GM23338 (cell line): ENCODE data around the gene BRD9. TPM values are rescaled to one million over a fixed set of nuclear protein-coding genes. Genes with fewer than 3 reads are reported as not detected.

Source experiments
- ATAC-seq: fragments of 200-7000 bp; cut with Tn5 transposase; 3 replicates; pipeline ENCODE4 v1.9.1; 2020
- DNase-seq: peaks from one replicate; pipeline ENCODE4 v3.0.0-alpha.2; 2015; ENCODE audit warnings: low spot score
- H2AFZ ChIP-seq: fragments of 200-600 bp; sonication (generic); 2 replicates; pipeline ENCODE4 v1.8.0; 2016; ENCODE audit warnings: antibody characterized with exemption, mild to moderate bottlenecking, moderate library complexity
- H3F3A ChIP-seq: fragments of 200-600 bp; sonication (generic); replicated peaks from 2 replicates; pipeline ENCODE4 v1.8.0; 2017; ENCODE audit warnings: antibody characterized with exemption, mixed run types, low read depth
- H3K27ac ChIP-seq: fragments of 200-600 bp; sonication (generic); 2 replicates; pipeline ENCODE4 v1.6.1; 2016; ENCODE audit warnings: low read depth
- H3K27me3 ChIP-seq: fragments of 200-600 bp; sonication (generic); 2 replicates; pipeline ENCODE4 v1.8.0; 2016; ENCODE audit warnings: mild to moderate bottlenecking, mixed run types, moderate library complexity; ENCODE audit not compliant: insufficient read depth
- H3K36me3 ChIP-seq: fragments of 200-600 bp; sonication (generic); 2 replicates; pipeline ENCODE4 v1.8.0; 2016; ENCODE audit warnings: mild to moderate bottlenecking; ENCODE audit not compliant: insufficient read depth
- H3K4me1 ChIP-seq: fragments of 200-600 bp; sonication (generic); 2 replicates; pipeline ENCODE4 v1.8.0; 2016; ENCODE audit warnings: mild to moderate bottlenecking, moderate library complexity; ENCODE audit not compliant: insufficient read depth
- H3K4me2 ChIP-seq: fragments of 200-600 bp; sonication (generic); 2 replicates; pipeline ENCODE4 v1.7.1; 2017; ENCODE audit warnings: mixed run types
- H3K4me3 ChIP-seq: fragments of 200-600 bp; sonication (generic); 2 replicates; pipeline ENCODE4 v1.6.1; 2016; ENCODE audit warnings: mixed run types
- H3K79me2 ChIP-seq: fragments of 200-600 bp; sonication (generic); replicated peaks from 2 replicates; pipeline ENCODE4 v1.8.0; 2017; ENCODE audit warnings: mild to moderate bottlenecking; ENCODE audit not compliant: insufficient read depth
- H3K9me2 ChIP-seq: fragments of 200-600 bp; sonication (generic); 2 replicates; pipeline ENCODE4 v1.8.0; 2017; ENCODE audit not compliant: insufficient read depth
- H4K20me1 ChIP-seq: fragments of 200-600 bp; sonication (generic); replicated peaks from 2 replicates; pipeline ENCODE4 v1.8.0; 2017; ENCODE audit warnings: mild to moderate bottlenecking; ENCODE audit not compliant: insufficient read depth
- H3K27ac Mint-ChIP-seq: 2 replicates; pipeline ENCODE4 v1.8.0; 2020; ENCODE audit warnings: inconsistent platforms, mild to moderate bottlenecking, moderate library complexity, mixed read lengths
- H3K27me3 Mint-ChIP-seq: 3 replicates; pipeline ENCODE4 v1.8.0; 2022; ENCODE audit warnings: low read depth, mild to moderate bottlenecking, moderate library complexity, mixed read lengths, inconsistent platforms; ENCODE audit not compliant: insufficient read depth, poor library complexity
- H3K36me3 Mint-ChIP-seq: 3 replicates; pipeline ENCODE4 v1.8.0; 2021; ENCODE audit warnings: low read depth, mild to moderate bottlenecking, inconsistent platforms, moderate library complexity, mixed read lengths
- H3K4me1 Mint-ChIP-seq: 3 replicates; pipeline ENCODE4 v1.8.0; 2020; ENCODE audit warnings: mild to moderate bottlenecking, inconsistent platforms, mixed read lengths
- H3K4me3 Mint-ChIP-seq: 3 replicates; pipeline ENCODE4 v1.8.0; 2021; ENCODE audit warnings: moderate library complexity, mild to moderate bottlenecking, inconsistent platforms, mixed read lengths
- H3K9me3 Mint-ChIP-seq: 3 replicates; pipeline ENCODE4 v1.8.0; 2020; ENCODE audit warnings: moderate library complexity, mild to moderate bottlenecking, inconsistent platforms, mixed read lengths
- NANOG ChIP-seq: IDR thresholded peaks from 2 replicates; pipeline ENCODE4 v1.6.1; 2016; ENCODE audit warnings: antibody characterized with exemption, borderline replicate concordance
- POLR2AphosphoS5 ChIP-seq: IDR thresholded peaks from 2 replicates; pipeline ENCODE4 v1.6.1; 2016; ENCODE audit warnings: antibody characterized with exemption, low read depth
- STAT1 ChIP-seq: IDR thresholded peaks from one replicate; pipeline ENCODE4 v1.6.1; 2016; ENCODE audit warnings: antibody characterized with exemption; ENCODE audit not compliant: unreplicated experiment
- ZNF114 ChIP-seq: fragments of 250-450 bp; sonication (Bioruptor Pico); IDR thresholded peaks from 2 replicates; pipeline ENCODE4 v1.5.0; 2020; ENCODE audit warnings: mild to moderate bottlenecking, moderate library complexity
- ZNF331 ChIP-seq: fragments of 250-450 bp; sonication (Bioruptor Pico); IDR thresholded peaks from 2 replicates; pipeline ENCODE4 v1.5.0; 2020; ENCODE audit warnings: low read depth, mild to moderate bottlenecking, moderate library complexity
- polyA plus RNA-seq: library from polyadenylated mRNA; unstranded; fragments of >200 nt; fragmentation: Nextera tagmentation; extraction: Ambion mirVana; gene quantifications from 2 replicates; pipeline ENCODE4 v1.2.1, GENCODE V29; 2016
- total RNA-seq: library from RNA; depleted of rRNA; stranded (reverse); fragments of >200 nt; shearing (Covaris generic); gene quantifications from 2 replicates; pipeline ENCODE4 v1.2.3, GENCODE V29; 2014
- TF ChIP-seq, protein P1 (sequence below): IDR thresholded peaks from 2 replicates; pipeline ENCODE4 v1.6.1; 2016; ENCODE audit warnings: antibody characterized with exemption
- TF ChIP-seq, protein P2 (sequence below), 2 experiments: fragments of 200-600 bp in 1 of 2; sonication (generic) in 1 of 2; conservative IDR thresholded peaks; 2 replicates each; pipeline versions ENCODE4 v1.5.1 to v1.6.1; 2016 to 2017; ENCODE audit warnings: antibody characterized with exemption in 2 of 2, low read depth in 2 of 2, mild to moderate bottlenecking in 2 of 2, moderate library complexity in 1 of 2
- TF ChIP-seq, protein P3 (sequence below): IDR thresholded peaks from one replicate; pipeline ENCODE4 v1.6.1; 2018; ENCODE audit warnings: antibody characterized with exemption; ENCODE audit not compliant: unreplicated experiment

BRD9 gene
- total and polyA plus RNA-seq, 2 experiments from 2014 or later: 32.9 to 54.7 TPM

DNA sequence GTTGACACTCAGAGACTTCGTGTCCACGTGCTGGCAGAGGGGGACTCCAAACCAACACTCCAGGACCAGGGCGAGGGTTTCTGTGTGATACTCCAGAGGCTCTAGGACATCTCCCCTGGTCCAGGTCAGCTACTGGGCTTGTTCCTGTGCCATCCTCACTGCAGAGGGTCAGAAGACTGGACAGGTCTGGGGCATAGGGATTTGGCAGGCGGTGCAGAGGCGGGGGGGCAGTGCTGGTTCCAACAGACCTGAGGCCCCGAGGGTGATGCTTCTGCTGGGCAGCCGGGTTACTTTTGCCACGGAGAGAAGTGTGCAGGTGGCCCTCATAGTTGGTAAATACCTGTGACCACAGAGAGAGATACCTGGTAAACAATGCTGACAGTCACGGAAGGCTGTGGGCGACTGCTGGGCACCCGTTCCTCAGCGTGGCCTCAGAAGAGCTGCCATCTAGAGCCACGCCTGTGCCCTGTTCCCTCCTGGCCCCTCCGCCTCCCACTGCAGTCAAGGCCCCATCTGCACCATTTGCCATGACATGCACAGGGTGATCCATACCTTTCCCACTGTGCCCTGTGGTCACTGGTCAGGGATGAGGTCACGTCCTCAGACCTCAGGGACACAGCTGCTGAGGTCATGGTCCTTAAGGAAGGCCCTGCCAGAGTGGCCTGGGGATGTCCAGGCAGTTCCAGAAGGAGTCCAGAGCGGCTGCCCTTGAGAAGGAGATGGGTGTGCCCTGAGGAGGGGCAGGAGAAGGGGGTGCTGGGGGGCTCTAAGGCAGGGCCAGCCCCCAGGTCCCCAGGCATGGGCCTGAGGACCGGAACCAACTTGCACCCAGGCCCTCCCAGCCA, 30.1 kb upstream of the BRD9 start (continued):
- TF ChIP-seq, protein P1, sequence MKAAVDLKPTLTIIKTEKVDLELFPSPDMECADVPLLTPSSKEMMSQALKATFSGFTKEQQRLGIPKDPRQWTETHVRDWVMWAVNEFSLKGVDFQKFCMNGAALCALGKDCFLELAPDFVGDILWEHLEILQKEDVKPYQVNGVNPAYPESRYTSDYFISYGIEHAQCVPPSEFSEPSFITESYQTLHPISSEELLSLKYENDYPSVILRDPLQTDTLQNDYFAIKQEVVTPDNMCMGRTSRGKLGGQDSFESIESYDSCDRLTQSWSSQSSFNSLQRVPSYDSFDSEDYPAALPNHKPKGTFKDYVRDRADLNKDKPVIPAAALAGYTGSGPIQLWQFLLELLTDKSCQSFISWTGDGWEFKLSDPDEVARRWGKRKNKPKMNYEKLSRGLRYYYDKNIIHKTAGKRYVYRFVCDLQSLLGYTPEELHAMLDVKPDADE: no peak
- TF ChIP-seq, protein P2, sequence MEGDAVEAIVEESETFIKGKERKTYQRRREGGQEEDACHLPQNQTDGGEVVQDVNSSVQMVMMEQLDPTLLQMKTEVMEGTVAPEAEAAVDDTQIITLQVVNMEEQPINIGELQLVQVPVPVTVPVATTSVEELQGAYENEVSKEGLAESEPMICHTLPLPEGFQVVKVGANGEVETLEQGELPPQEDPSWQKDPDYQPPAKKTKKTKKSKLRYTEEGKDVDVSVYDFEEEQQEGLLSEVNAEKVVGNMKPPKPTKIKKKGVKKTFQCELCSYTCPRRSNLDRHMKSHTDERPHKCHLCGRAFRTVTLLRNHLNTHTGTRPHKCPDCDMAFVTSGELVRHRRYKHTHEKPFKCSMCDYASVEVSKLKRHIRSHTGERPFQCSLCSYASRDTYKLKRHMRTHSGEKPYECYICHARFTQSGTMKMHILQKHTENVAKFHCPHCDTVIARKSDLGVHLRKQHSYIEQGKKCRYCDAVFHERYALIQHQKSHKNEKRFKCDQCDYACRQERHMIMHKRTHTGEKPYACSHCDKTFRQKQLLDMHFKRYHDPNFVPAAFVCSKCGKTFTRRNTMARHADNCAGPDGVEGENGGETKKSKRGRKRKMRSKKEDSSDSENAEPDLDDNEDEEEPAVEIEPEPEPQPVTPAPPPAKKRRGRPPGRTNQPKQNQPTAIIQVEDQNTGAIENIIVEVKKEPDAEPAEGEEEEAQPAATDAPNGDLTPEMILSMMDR (conservative IDR thresholded peaks at IDR 0.05; ENCODE audit: low read depth in 2 of 2): no peak
- TF ChIP-seq NANOG (no peak), POLR2AphosphoS5 (no peak), STAT1 (no peak)

DNA sequence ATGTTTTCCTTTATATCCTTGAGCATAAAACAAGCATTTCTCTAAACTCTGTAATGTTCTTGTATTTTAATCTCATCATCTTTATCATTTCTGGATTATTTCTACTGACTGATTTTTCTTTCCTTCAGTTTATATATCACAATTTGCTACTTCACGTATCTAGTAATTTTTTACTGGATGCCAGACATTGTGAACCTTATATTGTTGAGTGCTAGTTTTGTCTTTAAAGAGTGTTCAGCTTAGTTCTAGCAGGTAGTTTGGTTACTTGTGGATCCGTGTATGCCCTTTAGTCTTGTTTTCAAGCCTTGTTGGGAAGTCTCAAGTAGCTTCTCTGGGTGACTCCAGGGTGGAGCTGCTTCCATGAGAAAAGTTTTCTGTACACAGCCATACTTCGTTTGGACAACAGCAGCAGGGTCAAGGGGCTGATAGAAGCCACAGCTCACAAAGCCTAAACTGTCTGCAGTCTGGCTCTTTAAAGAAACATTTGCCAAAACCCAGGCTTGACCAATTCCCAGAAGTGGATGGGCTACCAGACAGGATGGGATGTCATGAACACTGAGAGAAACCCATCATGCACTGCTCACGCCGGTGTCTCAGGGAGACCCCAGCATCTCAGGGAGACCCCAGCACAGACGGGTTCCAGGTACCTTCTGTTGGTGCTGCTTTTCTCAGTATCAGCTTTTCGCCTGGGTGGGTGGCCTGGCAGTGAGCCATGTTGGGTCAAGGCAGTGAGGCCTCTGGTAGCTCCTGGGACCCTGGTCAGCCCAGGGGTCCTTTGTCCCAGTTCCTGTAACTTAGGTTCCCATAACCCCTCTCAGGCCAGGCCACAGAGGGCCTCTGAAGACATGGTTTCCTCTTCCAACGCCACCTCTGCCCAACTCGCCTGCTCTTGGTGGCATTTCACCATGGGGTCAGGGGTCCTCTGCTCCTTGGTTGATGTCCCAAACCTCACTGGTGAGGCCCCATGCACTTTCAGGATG, 29.1 kb upstream of the BRD9 start:
- H2AFZ ChIP-seq: no peak overlapping the region
- H4K20me1 ChIP-seq: 0 out of 2 replicates have a peak, but pooled peaks cover 22% of the 10 kb centered on the region
- Mint-ChIP-seq H3K4me1 (peaks cover 2% of the 10 kb centered on the region; the same call in 2 of the 3 replicates), H3K27ac (no peak overlapping the region), H3K9me3 (no peaks in the 10 kb centered on the region), H3K4me3 (no peak overlapping the region), H3K36me3 (peaks cover 21% of the 10 kb centered on the region), H3K27me3 (peaks cover 16% of the 10 kb centered on the region)
- H3K4me3 ChIP-seq: no peak overlapping the region
- peaks cover 15% of the 10 kb centered on the region for H3K27me3 ChIP-seq
- DNase-seq (no peak), ATAC-seq (no peak)
- TF ChIP-seq, protein P1: no peak
- no peaks in the 10 kb centered on the region for H3K79me2 ChIP-seq
- H3K4me2 ChIP-seq: no peak overlapping the region
- H3F3A ChIP-seq: no peaks in the 10 kb centered on the region
- peaks cover 21% of the 10 kb centered on the region for H3K36me3 ChIP-seq
- H3K4me1 ChIP-seq: no peaks in the 10 kb centered on the region
- H3K9me2 ChIP-seq: no peaks in the 10 kb centered on the region
- H3K27ac ChIP-seq: no peak overlapping the region

DNA sequence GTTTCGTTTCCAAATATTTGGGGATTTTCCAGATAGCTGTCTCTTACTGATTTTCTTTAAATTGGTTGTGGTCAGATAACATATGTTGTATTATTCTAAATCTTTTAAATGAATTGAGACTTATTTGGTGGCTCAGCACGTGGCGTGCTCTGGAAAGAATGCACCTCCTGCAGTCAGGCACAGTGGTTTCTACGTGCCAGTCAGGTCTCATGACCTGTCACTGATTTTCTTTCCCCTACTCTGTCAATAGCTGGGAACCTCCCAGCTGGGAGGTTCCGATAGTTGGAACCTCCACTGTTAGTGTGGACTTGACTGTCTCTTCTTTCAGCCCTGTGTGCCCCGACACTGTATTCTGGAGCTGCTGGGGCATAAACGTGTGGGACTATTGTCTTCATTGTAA, 27.7 kb upstream of the BRD9 start:
- Histone ChIP-seq H3F3A (no peaks in the 10 kb centered on the region), H3K27ac (no peak overlapping the region), H3K36me3 (peaks cover 21% of the 10 kb centered on the region), H3K4me1 (no peaks in the 10 kb centered on the region), H2AFZ (no peak overlapping the region), H3K27me3 (peaks cover under 1% of the 10 kb centered on the region), H4K20me1 (0 out of 2 replicates have a peak, but pooled peaks cover 22% of the 10 kb centered on the region), H3K79me2 (no peaks in the 10 kb centered on the region), H3K9me2 (no peaks in the 10 kb centered on the region), H3K4me3 (no peak overlapping the region), H3K4me2 (no peak overlapping the region)
- no peaks in the 10 kb centered on the region for H3K9me3 Mint-ChIP-seq
- H3K4me3 Mint-ChIP-seq: no peak overlapping the region
- peaks cover 33% of the 10 kb centered on the region for H3K36me3 Mint-ChIP-seq
- ATAC-seq: no peak
- peaks cover 2% of the 10 kb centered on the region; the same call in 1 of the 3 replicates for H3K4me1 Mint-ChIP-seq
- no peak for DNase-seq
- peaks cover 7% of the 10 kb centered on the region for H3K27me3 Mint-ChIP-seq
- no peak overlapping the region for H3K27ac Mint-ChIP-seq
- TF ChIP-seq ZNF114 (CRISPR knock-in tag) (no peak), ZNF331 (CRISPR knock-in tag) (no peak)
- TF ChIP-seq, protein P3, sequence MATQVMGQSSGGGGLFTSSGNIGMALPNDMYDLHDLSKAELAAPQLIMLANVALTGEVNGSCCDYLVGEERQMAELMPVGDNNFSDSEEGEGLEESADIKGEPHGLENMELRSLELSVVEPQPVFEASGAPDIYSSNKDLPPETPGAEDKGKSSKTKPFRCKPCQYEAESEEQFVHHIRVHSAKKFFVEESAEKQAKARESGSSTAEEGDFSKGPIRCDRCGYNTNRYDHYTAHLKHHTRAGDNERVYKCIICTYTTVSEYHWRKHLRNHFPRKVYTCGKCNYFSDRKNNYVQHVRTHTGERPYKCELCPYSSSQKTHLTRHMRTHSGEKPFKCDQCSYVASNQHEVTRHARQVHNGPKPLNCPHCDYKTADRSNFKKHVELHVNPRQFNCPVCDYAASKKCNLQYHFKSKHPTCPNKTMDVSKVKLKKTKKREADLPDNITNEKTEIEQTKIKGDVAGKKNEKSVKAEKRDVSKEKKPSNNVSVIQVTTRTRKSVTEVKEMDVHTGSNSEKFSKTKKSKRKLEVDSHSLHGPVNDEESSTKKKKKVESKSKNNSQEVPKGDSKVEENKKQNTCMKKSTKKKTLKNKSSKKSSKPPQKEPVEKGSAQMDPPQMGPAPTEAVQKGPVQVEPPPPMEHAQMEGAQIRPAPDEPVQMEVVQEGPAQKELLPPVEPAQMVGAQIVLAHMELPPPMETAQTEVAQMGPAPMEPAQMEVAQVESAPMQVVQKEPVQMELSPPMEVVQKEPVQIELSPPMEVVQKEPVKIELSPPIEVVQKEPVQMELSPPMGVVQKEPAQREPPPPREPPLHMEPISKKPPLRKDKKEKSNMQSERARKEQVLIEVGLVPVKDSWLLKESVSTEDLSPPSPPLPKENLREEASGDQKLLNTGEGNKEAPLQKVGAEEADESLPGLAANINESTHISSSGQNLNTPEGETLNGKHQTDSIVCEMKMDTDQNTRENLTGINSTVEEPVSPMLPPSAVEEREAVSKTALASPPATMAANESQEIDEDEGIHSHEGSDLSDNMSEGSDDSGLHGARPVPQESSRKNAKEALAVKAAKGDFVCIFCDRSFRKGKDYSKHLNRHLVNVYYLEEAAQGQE: no peak
